Right cardiac atrium (tissue), 5 donors: ENCODE data around the gene HES3. TPM values are rescaled to one million over a fixed set of nuclear protein-coding genes. Genes with fewer than 3 reads are reported as not detected.

Experiments
- ATAC-seq, 2 donors: fragments of 200-7000 bp; cut with Tn5 transposase; one replicate each; pipeline versions ENCODE4 v1.8.0 to v1.9.1; 2020; ENCODE audit warnings: moderate library complexity in 2 of 2, mild to moderate bottlenecking in 1 of 2
- DNase-seq, 3 donors: peaks; one replicate each; pipeline ENCODE4 v3.0.0-alpha.2; 2020
- H3K27ac ChIP-seq: one replicate; pipeline ENCODE4 v1.5.1; 2013; ENCODE audit warnings: mild to moderate bottlenecking, low read length, control low read depth, moderate library complexity
- H3K27me3 ChIP-seq: one replicate; pipeline ENCODE4 v1.6.1; 2013; ENCODE audit not compliant: control insufficient read depth, insufficient read depth
- H3K4me1 ChIP-seq: one replicate; pipeline ENCODE4 v1.6.1; 2013; ENCODE audit warnings: low read length; ENCODE audit not compliant: control insufficient read depth, insufficient read depth
- H3K4me3 ChIP-seq: one replicate; pipeline ENCODE4 v1.5.1; 2013; ENCODE audit warnings: low read length, control low read depth
- H3K9me3 ChIP-seq: one replicate; pipeline ENCODE4 v1.6.1; 2013; ENCODE audit warnings: low read length; ENCODE audit not compliant: control insufficient read depth
- WGBS: extraction: QIAGEN DNeasy Blood & Tissue Kit; methylation state at CpG from one replicate; pipeline ENCODE4 v1.1.7; 2013; 5-methylcytosine and 5-hydroxymethylcytosine counted together
- intact Hi-C, 4 donors: fragments of 100-400 bp; cut with DNase I; formaldehyde crosslinking; loops; one replicate each; pipeline versions ENCODE4 v1.11.0 to v1.14.0; 2022 to 2023
- polyA plus RNA-seq: library from polyadenylated mRNA; stranded (reverse); fragments of 200-250 nt; gene quantifications from one replicate; pipeline ENCODE4 v1.2.3, GENCODE V29; 2013
- total RNA-seq, 4 donors: library from RNA; stranded (reverse); fragmentation: NEBNext Ultra II Directional; extraction: Animal tissue kit (Norgen Biotek cat#: 25700); gene quantifications; one replicate each; pipeline ENCODE4 v1.2.1, GENCODE V29; 2021
- donor health status: healthy with polysubstance abuse.
- donor health status: DM: no; HTN: yes; CAD: no.
- donor health status: DM: no; HTN: no; CAD: no.
- donor health status: DM: no; HTN: yes; CAD: no; lungs with severe emphysema.
- donor health status: DM: yes; HTN: yes; CAD: no.

HES3 gene
- total and polyA plus RNA-seq, 5 donors, result not detected

DNA sequence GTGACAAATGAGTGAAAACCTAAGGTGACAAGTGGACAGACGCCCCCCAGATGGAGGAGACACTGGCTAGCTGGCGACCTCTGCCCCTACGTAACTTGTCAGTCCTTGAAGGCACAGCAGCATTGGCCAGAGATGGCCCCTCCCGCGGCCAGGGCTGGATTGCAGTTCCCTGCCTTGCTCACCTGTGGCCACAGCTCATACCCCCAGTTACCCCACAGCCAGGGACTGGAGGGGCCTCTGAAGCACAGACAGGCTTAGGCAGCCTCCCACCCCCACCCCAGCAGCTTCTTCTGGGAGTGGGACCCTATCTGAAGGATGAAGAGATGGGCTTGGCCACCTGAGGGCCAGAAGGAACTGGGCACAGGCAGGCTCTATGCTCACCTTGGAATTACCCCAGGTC lies 3.7 kb downstream of the HES3 start:
- no peaks in the 10 kb centered on the region for H3K9me3 ChIP-seq
- intact Hi-C loops, result loop anchor here (2.0 to 10.0 kb wide), 8 partner anchors 95 to 203 kb away; partner anchors contain the start of gene KCNAB2 (in 1 of the 4)
- ATAC-seq, result no peak
- no peaks in the 10 kb centered on the region for H3K27me3 ChIP-seq
- H3K4me1 ChIP-seq, result no peaks in the 10 kb centered on the region
- H3K27ac ChIP-seq, result no peak overlapping the region
- 74% methylated on average over 5 of the region's 5 CpGs for WGBS
- no peak for DNase-seq
- H3K4me3 ChIP-seq, result no peak overlapping the region

DNA sequence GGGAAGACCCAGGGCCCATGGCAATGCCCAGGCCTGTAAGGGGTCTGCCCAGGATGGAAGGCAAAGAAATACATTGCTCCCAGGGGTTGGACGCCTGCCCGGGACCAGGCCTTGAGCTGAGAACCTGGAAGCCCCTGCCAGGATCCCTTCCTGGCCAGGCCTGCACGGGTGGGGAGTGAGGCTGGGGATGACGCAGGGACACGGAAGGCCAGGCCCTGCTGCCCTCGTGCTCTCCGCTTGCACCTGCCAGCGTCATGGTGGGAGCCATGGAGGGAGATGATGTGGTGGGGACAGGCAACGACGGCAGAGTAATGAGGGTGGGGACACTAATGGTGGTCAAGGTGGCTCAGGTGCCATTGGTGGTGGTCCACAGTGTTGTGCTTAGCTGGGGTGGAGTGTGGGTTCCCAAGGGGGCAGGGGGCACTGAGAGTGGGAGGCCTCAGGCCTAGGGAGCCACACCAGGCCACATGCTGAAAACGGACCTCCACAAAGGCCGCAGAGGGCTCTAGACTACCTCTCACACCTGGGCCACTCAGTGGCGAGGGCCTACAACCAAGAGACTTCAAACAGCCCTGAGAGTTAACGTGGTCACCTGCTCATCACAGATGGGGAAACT lies 4.3 kb downstream of the HES3 start:
- intact Hi-C loops, result loop anchor here in 3 of 4 donors (5.0 to 10.0 kb wide), 4 partner anchors 154 to 203 kb away; partner anchors contain the start of gene KCNAB2 (in 1 of the 3)
- H3K4me1 ChIP-seq, result no peaks in the 10 kb centered on the region
- no peak overlapping the region for H3K27ac ChIP-seq
- no peaks in the 10 kb centered on the region for H3K9me3 ChIP-seq
- 75% methylated on average over 14 of the region's 14 CpGs for WGBS
- DNase-seq (peak in 1 of 3 donors; percentile 67), ATAC-seq (no peak)
- H3K27me3 ChIP-seq, result no peaks in the 10 kb centered on the region
- H3K4me3 ChIP-seq, result no peak overlapping the region

DNA sequence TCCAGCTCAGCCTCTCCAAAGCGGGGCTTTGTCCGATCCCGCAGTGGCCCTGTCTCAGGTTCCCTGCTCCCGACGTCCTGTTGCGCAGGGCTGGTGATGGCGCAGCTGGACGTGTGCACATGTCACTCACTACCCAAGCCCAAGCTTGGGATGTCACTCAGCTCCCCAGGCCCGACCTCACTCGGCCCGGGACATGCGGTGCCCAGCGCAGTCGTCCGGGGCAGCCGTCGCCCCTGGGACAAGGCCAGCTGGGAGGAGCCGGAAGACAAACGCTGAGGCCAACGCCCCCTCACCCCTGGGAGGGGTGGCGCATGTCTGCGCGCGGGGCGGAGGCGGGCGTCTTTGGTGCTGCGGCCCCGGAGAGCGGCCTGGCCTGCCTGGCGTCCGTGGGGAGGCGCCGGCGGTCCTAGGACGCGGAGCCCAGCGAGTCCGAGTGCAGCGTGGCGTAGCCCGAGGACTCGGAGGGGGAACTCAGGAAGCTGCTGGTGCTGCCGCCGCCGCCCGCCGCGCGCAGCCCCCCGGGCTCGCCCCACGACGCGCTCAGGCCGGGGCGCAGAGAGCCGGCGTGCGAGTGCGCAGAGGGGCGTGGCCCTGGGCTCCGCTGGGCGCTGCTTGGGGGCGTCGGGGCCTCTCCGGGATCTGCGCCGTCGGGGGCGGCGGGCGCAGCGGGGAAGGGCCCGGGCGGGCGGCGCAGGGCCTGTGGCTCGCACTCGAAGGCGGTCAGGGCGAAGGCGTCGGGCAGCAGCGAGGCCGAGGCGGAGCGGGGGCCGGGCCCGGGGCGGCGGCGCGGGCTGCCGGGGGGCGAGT lies 5.2 kb downstream of the HES3 start:
- intact Hi-C loops, result loop anchor here in 3 of 4 donors (5.0 to 10.0 kb wide), 4 partner anchors 153 to 204 kb away; partner anchors contain the start of gene KCNAB2 (in 1 of the 3)
- DNase-seq, result peak; percentile 53 to 81 (median 75)
- 3% methylated on average over 96 of the region's 96 CpGs for WGBS
- H3K27me3 ChIP-seq, result no peaks in the 10 kb centered on the region
- no peak overlapping the region for H3K27ac ChIP-seq
- no peak overlapping the region for H3K4me3 ChIP-seq
- ATAC-seq, result no peak
- H3K4me1 ChIP-seq, result no peaks in the 10 kb centered on the region
- H3K9me3 ChIP-seq, result no peaks in the 10 kb centered on the region

DNA sequence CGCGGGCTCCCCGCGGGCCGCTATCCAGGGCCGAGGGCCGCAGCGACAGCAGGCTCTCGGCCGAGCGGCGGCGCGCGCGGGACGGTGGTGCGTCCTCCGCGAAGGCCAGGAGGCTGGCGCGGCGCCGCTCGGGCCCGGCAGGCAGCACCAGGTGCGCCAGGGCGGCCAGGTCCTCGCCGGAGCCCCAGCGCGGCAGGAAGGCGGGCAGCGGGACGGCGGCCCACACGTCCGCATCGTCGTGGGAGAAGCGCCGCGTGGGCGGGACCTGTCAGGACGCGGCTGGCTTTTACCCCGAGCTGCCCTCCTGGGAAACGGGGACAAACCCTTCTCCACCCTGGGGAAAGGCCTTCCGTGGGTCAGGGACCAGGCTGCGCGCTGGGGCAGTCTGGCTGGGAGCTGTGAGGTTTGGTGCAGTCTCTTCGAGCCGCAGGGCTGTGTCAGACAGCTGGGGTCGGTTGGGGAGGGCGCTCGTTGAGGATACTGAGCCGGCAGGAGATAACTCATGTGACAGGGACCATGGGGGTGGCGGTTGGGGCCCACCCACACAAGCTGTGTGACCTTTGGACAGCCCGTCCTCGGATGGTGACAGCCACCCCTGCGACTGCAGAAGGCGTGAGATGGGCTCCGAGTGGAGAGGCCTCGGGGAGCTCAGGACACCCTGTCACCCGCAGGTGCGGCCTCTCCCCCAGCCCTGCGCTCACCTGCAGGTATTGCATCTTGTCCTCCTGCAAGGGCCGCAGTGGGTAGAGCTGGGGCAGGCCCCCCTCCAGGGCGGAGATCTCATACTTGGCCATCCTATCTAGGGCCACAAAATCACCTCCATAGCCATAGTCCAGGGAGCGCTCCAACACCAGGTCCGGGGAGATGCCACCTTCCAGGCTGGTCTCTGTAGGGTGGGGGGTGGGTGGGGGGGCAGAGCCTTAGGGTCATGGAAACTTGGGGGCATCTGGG lies 6.0 kb downstream of the HES3 start:
- no peaks in the 10 kb centered on the region for H3K9me3 ChIP-seq
- no peak overlapping the region for H3K4me3 ChIP-seq
- intact Hi-C loops, result loop anchor here in 3 of 4 donors (2.0 to 10.0 kb wide), 5 partner anchors 93 to 205 kb away; partner anchors contain the start of gene KCNAB2 (in 1 of the 3)
- no peaks in the 10 kb centered on the region for H3K4me1 ChIP-seq
- DNase-seq (peak in 2 of 3 donors; percentile 43 to 54), ATAC-seq (no peak)
- WGBS, result 17% methylated on average over 71 of the region's 71 CpGs
- H3K27ac ChIP-seq, result no peak overlapping the region
- no peaks in the 10 kb centered on the region for H3K27me3 ChIP-seq

DNA sequence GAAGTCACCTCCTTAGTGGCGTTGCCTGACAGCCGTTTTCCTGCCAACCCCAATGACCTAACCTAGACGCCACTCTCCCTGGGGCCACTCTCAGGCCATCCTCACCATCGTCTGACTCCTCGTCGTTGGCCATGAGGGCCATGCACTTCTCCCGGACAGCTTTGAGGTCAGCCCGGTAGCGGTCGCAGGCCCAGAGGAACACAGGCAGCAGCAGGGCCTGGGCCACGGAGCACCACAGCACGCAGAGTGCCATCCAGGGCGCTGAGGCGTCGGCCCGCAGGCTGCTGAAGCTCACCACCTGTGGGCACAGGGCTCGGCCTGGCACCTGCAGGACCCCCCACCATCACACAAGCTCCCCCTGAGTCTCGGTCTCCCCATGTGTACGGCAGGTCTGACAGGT lies 7.3 kb downstream of the HES3 start:
- WGBS, result 85% methylated on average over 19 of the region's 19 CpGs
- Histone ChIP-seq H3K9me3 (no peaks in the 10 kb centered on the region), H3K4me3 (no peak overlapping the region), H3K27ac (no peak overlapping the region), H3K4me1 (no peaks in the 10 kb centered on the region), H3K27me3 (no peaks in the 10 kb centered on the region)
- intact Hi-C loops, result loop anchor here in 1 of 4 donors (2.0 kb wide), 1 partner anchor 92 kb away; no protein-coding TSS in a partner anchor
- ATAC-seq, result no peak
- peak in 2 of 3 donors; percentile 33 to 52 for DNase-seq

DNA sequence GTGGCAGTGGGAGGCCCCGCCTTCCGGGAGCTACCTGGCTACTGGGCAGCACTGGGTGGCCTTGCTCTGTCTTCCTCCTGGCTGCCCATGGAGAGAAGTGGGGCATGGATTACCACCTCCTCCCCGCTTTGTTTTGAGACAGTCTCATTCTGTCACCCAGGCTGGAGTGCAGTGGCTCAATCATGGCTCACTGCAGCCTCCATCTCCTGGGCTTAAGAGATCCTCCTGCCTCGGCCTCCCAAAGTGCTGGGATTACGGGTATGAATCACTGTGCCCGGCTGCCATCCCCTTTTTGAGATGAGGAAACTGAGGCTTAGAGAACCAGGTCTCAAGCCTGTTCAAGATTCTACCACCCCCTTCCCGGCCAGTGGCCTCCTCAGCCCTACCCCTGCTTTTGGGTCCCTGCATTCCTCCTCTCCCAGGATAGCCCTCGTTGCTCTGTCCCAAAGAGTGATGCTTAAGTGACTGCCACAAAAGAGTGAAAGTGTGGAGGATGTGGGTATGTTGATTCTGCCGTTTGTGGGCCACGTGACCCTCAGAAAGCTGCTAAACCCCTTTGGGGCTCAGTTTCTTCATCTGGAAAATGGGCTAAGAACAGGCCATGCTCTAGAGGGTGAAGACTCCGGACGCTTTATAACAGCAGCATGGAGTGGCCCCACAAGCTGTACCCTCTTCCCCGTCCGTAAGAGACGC lies 7.8 kb downstream of the HES3 start:
- no peak for ATAC-seq
- Histone ChIP-seq H3K4me1 (no peaks in the 10 kb centered on the region), H3K27me3 (no peaks in the 10 kb centered on the region), H3K27ac (no peak overlapping the region), H3K9me3 (no peaks in the 10 kb centered on the region), H3K4me3 (no peak overlapping the region)
- 80% methylated on average over 15 of the region's 15 CpGs for WGBS
- intact Hi-C loops, result loop anchor here in 1 of 4 donors (2.0 kb wide), 1 partner anchor 91 kb away; no protein-coding TSS in a partner anchor
- DNase-seq, result peak in 2 of 3 donors; percentile 7 to 21

DNA sequence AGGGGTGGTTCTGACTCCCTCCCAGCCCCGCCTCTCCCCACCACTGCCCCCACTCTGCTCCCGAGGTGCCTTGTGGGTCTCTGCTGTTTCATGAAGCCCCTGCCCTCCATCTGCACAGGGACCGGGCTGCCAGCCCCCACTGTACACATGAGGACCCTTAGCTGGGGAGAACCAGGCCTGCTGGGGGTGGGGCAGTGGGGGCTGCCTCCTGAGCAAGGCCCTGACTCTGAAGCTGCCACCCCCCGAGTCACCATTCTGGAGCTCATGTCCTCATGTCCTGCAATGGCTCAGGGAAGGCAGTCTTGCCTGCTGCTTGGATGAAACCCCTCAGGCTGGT lies 8.4 kb downstream of the HES3 start:
- H3K27ac ChIP-seq, result no peak overlapping the region

DNA sequence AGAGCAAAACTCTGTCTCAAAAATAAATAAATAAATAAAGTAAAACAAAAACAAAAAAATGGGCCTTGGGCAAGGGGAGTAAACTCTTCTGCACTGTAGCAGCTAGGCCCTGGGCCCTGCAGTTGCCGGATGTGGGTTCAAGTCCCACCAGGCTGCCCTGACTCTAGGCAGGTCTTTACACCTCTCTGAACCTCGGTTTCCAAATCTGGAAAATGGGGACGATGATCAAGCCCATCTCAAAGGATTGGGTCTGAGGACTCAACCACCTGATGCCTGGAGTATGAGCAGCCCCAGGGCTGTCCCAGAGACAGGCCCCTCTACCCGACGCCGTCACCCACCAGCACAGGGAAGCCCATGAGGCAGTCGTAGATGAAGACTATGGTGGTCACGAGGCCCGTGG lies 9.4 kb downstream of the HES3 start:
- Histone ChIP-seq H3K9me3 (no peaks in the 10 kb centered on the region), H3K27me3 (no peaks in the 10 kb centered on the region), H3K4me1 (no peaks in the 10 kb centered on the region), H3K27ac (no peak overlapping the region), H3K4me3 (no peak overlapping the region)
- WGBS, result 93% methylated on average over 9 of the region's 9 CpGs
- intact Hi-C loops, result no loop called here
- ATAC-seq (no peak), DNase-seq (peak in 1 of 3 donors; percentile 19)

More for the DNA sequence above, 8.4 kb downstream of the HES3 start:
- H3K27me3 ChIP-seq, result no peaks in the 10 kb centered on the region
- ATAC-seq, result no peak
- H3K4me1 ChIP-seq, result no peaks in the 10 kb centered on the region
- no peaks in the 10 kb centered on the region for H3K9me3 ChIP-seq
- whole genome bisulfite sequencing, result 83% methylated on average over 4 of the region's 4 CpGs
- no peak overlapping the region for H3K4me3 ChIP-seq
- intact Hi-C loops, result no loop called here
- peak in 2 of 3 donors; percentile 31 for DNase-seq

DNA sequence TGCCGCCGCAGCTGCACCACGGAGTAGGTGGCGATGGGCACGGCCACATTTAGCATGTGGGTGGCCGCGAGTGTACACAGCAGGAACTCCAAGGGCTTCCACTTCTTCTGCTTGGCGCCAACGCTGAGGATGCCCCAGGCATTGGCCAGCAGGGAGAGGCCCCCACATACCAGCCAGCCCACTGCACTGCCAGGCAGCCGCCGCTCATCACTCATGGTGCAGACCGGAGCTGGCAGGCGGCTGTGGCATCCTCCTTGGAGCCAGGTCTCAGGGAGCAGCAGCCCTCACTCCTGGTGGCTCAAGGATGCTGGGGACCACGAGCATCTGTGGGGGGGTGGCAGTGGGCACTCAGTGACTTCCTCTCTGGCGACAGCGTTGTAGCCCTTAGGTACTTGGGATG lies 10.7 kb downstream of the HES3 start:
- intact Hi-C loops, result no loop called here
- 89% methylated on average over 16 of the region's 16 CpGs for WGBS
- H3K27me3 ChIP-seq, result no peaks in the 10 kb centered on the region
- DNase-seq (peak in 1 of 3 donors; percentile 47), ATAC-seq (no peak)
- H3K27ac ChIP-seq, result no peak overlapping the region
- H3K4me3 ChIP-seq, result no peak overlapping the region
- H3K4me1 ChIP-seq, result no peaks in the 10 kb centered on the region
- H3K9me3 ChIP-seq, result no peaks in the 10 kb centered on the region

DNA sequence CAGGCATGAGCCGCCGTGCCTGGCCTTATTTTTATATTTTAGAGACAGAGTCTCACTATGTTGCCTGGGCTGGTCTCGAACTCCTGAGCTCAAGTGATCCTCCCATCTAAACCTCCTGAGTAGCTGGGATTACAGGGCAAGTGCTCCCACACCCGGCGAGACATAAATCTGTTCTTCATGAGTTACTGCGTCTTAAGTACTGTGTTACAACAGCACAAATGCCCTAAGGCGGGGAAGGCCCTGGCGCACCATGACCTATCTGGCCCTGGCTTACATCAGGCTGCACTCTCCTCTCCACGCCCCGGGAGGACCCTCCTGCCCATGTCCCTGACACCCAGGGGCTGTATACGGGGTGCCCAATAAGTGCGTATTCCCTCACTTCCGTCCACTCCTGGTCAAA lies 12.7 kb downstream of the HES3 start:
- Histone ChIP-seq H3K4me1 (no peaks in the 10 kb centered on the region), H3K4me3 (no peak overlapping the region), H3K27ac (no peak overlapping the region), H3K27me3 (no peaks in the 10 kb centered on the region), H3K9me3 (no peaks in the 10 kb centered on the region)
- peak in 1 of 3 donors; percentile 48 for DNase-seq
- intact Hi-C loops, result no loop called here
- WGBS, result 91% methylated on average over 13 of the region's 13 CpGs
- ATAC-seq, result no peak
